HuH-7.5 (cell line): ENCODE results near the gene PDE6G.

Source experiments
- DNase-seq: peaks from one replicate; pipeline ENCODE4 v3.0.0; 2011; ENCODE audit warnings: low spot score

Gene PDE6G

DNA sequence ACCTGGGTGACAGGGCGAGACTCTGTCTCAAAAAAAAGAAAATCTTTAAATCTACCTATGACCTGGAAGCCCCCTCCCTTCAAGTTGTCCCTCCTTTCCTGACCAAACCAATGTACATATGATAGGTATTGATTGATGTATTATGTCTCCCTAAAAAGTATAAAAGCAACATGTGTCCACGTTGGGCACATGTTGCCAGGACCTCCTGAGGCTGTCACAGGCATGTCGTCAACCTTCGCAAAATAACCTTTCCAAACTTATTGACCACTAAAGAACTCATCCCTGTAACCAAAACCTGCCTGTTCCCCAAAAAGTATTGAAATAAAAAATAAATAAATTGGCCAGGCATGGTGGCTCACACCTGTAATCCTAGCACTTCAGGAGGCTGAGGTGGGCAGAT lies 5.7 kb upstream of the PDE6G start:
- DNase-seq: no peak

DNA sequence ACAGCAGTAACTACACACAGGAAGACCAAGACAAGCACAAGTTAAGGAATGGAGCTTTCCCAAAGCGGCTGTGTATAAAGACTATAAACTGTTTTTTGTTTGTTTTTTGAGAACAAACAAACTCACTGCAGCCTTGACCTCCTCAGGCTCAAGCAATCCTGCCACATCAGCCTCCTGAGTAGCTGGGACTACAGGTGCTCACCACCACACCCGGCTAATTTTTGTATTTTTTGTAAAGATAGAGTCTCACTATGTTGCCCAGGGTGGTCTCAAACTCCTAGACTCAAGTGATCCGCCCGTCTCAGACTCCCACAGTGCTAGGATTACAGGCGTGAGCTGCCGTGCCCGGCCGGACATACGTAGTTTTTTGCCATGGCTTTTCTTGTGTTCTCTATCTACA lies 4.1 kb upstream of the PDE6G start:
- no peak for DNase-seq

DNA sequence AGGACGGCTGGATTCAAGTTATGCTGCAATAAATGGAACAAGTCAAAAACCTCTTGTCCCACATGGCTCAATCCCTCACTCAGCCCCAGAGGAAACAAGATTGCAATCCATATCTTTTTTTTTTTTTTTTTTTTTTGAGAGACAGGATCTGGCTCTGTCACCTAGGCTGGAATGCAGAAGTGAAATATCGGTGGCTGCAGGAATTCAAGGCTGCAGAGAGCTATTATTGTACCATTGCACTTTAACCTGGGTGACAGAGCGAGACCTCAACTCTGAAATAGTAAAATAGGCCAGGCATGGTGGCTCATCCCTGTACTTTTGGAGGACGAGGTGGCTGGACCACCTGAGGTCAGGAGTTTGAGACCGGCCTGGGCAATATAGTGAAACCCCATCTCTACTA lies 2.7 kb upstream of the PDE6G start:
- no peak for DNase-seq

DNA sequence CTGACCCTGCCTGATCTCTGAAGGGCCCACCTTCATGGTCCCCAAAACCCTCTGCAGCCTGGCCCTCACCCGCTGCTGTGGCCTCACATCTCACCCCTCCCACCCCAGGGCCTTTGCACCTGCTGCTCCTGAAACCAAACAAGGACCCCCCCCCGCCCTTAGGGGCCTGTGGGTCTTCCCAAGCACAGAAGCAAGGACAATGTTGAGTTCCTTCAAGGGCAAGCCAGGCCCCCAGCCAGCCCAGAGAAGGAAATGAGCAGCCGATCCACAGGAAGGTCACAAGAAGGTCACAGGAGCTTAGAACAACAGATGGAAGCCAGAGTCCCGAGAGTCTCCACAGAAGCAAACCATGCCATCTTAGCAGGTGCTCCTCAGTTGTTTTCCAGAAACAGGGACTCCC lies 493 bp upstream of the PDE6G start:
- DNase-seq: no peak

DNA sequence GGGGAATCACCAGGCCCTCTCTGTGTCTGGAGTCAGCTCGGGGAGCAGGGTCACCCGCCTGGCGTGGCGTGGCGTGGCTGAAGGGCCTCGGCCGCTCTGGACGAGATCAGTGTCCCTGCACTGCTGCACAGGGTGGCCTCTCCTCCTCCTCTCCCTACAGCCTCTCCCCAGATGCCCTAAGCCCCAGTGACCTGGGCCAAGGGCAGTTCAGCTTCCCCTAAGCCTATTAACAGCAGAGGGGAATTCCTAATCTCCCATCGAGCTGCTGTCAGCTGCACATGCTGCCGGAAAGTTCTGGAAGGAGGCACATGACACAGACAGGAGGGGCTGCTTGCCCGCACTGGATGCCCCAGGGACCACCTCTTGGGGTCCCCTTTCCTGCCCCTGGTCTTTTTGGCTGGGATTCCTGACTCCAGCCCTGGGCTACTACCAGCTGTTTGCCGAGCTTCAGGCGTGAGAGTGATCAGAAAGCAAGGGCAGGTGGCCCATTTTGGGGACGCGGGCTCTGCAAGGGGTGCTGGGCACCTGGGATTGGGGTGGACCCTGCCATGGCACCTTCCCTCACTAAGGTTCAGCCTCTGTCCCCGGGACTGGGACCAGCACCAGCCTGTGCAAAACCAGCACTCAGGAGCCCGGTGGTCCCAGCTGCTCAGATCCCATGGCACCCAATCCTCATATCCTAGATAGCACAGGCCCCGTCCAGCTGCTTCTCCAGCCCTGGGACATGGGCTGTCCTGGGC lies 794 bp downstream of the PDE6G start:
- no peak for DNase-seq

DNA sequence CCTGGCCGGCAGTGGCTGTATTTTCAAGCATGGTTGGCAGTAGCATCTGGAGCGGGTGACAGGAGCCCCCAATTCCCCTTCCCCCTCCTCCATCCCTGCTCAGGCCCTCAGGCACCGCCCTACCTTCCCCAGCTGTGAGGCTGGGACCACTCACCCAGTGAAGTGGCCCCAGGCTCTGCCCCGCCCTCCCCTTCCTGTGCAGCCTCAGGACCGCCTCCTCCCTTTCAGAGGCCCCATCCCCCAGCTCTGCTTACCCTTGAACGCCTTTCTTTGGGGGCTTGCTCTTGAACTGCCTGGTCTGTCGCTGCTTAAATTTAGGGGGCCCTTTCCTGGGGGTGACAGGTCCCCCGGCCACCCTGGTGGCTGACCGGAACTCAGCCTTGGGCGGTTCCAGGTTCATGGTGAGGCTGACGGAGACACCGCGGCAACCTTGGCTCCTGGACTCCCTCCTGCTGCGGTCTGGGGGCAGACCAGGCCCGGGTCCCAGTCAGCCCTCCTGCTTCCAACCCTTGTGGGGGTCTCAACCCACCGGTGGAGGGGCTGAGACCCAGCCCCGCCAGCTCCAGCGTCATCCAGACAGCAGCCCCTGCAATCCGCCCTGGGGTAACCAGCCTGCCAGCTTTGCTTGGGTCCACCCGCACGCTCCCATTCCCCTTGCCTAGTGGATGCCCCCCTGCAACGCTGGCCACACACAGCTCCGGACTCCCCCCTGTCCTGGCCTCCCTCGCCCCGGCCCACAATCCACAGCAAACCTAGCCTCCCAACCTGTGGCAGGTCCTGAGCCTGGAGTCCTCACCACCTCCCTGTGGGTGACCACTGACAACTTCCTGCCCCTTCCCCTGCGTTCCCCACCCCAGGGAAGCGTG lies 3.2 kb downstream of the PDE6G start:
- no peak for DNase-seq

DNA sequence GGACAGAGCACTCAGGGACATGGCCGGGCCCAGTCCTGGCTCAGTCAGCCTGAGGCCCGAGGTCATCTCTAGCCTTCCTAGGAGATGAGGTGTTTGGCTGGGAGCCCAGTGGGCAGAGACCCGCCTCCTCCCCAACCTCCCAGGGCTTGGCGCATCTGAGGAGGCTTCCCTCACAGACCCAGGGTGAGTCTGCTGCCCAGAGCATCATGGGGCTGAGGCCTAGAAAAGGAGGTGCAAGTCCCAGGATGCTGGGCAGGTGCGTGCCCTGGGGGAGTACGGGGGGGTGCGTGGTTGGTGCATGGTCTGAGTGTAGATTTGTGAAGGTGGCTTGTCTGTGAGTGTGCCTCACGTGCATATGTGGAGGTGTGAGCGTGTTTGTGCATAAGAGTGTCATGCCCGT lies 4.7 kb downstream of the PDE6G start:
- DNase-seq: no peak

DNA sequence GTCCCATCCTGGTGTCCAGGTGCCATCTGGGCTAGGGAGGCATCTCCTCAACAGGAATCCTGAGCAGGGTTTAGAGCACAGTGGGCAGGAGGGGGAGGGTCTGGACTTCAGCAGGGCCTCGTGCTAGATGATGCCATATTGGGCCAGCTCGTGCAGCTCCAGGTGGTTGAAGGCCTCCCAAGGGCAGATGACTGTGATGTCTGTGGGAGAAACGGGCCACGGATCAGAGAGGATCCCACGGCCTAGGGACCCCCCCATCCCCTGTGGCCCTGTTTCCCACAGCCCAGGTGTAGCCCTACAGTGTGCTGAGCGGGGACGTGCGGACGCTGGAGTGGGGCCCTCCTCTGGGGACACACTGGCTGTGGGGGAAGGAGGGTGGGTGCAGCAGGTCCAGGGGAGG lies 5.4 kb downstream of the PDE6G start:
- DNase-seq: no peak

DNA sequence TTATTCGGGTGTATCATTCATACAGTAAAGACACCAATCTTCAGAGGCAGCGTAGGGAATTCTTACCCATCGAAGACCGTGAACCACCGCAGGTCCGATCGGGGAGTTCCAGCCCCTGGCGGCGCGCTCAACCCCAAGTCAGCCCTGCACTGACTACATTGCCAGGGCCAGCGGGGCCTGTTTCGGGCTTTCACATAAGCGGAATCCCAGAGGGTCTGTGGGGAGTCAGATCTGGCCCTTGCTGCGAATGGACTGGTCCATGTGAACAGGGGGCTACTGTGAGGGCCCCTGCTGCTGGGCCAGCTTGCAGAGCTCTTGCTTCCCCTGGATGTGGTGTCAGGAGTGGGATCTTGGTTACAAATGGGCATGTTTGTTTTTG lies 7.6 kb downstream of the PDE6G start:
- DNase-seq: no peak

DNA sequence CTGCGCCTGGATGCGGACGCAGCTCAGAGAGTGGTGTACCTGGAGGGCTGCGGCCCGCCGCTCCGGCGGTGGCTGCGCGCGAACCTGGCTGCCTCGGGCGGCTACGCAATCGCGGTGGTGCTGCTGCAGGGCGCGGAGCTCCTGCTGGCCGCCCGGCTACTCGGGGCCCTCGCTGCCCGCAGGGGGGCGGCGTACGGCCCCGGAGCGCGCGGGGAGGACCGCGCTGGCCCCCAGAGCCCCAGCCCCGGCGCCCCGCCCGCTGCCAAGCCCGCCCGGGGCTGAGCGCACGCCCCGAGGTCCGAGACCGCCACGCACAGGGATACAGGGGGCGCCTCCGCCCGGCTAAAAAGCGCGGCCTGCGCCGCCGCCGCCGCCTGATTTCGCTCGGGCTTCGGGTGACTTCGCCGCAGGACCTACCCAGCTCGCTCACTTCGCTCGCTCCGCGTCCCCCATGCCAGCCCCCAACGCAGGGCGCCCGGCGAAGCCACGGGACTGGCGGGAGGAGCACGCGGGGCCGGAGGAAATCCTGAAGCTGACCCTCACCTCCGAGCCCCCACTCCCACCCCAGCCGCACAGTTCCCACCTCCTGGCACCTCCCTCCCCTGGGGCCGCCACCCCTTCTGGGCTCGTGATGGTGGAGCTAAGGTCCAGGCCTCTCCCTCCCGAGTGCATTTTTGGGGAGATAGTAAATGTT lies 8.2 kb downstream of the PDE6G start:
- no peak for DNase-seq

DNA sequence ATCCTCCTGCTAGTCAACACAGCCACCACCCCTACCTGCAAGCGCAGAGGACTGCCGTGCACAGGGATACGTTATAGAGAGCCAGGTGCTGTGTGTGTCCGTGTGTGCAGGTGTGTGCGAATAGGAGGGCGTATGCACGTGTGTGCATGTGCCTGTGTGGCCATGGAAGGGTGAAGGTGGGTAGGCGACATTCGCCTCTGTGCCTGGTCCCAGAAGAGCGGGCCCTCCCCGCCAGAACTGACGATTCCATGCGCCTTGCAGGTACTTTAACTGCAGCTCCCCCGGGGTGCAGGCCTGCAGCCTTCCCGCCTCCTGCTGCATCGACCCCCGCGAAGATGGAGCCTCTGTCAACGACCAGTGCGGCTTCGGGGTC lies 8.7 kb downstream of the PDE6G start:
- no peak for DNase-seq

DNA sequence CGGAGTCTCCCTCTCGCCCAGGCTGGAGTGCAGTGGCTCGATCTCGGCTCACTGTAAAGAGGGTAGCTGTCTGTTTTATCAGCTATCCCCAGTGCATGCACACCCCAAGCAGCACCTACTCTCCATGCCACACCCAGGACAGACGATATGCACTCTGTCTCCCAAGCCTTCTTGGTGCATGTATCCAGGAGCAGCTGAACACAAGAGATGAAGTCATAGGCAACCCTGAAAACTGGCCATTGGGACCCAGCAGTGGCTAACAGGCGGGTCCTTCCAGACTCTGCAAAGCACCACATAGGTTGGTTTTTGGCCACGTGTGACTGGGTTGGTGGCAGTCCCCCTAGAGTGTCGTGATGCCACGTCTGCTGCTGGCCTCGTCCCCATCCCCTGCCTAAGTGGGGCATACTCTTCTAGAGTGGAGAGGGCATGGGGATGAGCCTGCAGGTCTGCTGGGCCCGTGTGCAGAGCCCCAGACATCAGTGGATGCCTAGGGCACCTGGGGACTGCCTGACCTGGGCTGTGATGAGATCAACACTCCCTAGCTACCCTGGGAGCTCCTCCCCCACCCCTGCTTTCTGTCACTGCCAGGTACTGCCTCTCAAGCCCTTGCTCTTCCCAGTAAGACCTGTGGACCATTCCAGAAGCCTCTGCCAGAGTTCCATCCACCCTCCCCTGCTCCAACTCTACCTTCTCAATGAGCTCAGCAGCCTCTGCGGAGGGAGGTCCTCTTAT lies 9.3 kb downstream of the PDE6G start:
- DNase-seq: no peak

DNA sequence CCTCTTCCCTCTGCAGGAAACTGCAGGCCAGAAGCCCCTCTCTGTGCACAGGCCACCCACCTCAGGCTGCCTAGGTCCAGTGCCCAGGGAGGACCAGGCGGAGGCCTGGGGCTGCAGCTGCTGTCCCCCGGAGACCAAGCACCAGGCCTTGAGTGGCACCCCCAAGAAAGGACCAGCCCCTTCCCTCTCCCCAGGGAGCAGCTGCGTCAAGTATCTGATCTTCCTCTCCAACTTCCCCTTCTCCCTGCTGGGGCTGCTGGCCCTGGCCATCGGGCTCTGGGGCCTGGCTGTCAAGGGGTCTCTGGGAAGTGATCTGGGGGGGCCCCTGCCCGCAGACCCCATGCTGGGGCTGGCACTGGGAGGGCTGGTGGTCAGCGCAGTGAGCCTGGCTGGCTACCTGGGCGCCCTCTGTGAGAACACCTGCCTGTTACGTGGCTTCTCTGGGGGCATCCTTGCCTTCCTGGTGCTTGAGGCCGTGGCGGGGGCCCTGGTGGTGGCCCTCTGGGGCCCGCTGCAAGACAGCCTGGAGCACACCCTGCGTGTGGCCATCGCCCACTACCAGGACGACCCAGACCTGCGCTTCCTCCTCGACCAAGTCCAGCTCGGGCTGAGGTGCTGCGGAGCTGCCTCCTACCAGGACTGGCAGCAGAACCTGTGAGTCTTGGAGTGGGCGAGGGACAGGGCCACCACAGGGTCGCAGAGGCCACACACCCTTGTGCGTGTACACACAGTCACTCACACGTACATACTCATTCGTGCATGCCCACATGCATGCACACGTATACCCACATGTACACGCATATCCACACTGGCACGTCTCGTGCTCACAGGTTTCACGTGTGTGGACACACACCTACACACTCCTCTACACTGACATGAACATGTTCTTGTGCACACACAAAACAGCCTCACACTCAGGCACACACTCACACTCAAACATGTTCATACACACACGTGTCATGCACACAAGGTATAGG lies 11.1 kb downstream of the PDE6G start:
- DNase-seq: no peak

DNA sequence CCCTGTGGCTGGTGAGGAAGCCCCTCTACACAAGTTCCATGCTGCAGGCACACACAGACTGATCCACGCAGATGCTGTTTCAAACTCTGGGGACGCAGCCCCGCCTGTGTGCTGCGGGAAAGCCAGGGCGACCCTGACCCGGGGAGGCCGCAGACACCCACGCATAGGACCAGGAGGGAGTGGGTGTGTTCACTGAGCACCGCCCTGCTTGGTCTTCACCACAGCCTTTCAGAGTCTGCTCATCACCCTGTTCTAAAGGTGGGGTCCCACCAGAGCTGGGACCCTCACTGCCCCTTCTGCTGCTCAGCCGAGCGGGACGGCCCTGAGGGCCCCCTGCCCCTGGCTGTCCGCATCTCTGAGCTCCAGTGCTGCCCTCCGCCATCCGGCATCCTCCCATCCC lies 11.8 kb downstream of the PDE6G start:
- DNase-seq: no peak

DNA sequence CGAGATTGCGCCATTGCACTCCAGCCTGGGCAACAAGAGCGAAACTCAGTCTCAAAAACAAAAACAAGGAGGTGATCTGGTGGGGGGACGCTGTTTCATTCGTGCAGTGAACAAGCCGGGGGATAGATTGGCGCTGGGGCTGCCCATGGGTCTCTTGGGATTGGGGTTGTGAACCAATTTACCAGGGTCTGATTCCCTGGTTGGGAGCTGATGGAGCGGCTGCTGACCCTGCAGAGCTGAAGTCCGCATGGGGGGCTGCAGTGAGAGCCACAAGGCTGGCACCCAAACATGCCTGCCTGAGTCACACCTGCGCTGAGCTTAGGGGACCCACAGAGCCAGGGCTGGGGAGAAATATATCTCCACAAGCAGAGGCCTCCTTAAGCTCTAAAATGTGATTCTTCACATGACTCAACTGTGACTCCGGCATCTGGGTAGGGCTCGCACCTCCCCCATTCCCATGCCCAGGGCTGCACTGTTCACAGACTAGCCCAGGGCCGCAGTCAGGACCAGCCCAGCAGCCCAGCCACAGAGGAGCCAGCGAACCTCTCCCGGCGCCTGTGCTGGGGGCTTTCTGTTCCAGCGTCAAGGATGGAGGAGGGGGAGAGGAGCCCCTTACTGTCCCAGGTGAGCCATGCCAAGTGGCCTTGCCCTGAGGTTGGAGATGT lies 14.4 kb downstream of the PDE6G start:
- no peak for DNase-seq

DNA sequence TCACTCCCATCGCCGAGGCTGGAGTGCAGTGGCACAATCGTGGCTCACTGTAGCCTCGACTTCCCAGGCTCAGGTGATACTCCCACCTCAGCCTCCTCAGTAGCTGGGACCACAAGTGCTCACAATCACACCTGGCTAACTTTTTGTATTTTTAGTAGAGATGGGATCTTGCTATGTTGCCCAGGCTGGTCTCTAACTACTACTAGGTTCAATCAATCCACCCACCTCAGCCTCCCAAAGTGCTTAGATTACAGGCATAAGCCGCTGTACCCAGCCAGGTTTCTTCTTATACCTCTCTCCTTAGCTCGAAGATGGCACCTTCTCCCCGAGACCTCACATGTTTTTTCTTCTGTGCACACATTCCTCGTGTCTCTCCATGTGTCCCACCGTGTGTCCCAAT lies 16.3 kb downstream of the PDE6G start:
- DNase-seq: no peak

DNA sequence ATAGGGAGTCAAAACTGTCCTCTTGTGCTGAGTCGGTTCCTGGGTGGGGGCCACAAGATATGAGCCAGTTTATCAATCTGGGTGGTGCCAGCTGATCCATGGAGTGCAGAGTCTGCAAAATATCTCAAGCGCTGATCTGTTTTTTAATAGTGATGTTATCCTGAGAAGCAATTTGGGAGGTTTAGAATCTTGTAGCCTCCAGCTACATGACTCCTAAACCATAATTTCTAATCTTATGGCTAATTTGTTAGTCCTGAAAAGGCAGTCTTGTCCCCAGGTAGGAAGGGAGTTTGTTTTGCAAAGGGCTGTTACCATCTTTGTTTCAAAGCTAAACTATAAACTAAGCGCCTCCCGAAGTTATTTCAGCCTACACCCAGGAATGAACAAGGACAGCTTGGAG lies 17.7 kb downstream of the PDE6G start:
- DNase-seq: no peak

DNA sequence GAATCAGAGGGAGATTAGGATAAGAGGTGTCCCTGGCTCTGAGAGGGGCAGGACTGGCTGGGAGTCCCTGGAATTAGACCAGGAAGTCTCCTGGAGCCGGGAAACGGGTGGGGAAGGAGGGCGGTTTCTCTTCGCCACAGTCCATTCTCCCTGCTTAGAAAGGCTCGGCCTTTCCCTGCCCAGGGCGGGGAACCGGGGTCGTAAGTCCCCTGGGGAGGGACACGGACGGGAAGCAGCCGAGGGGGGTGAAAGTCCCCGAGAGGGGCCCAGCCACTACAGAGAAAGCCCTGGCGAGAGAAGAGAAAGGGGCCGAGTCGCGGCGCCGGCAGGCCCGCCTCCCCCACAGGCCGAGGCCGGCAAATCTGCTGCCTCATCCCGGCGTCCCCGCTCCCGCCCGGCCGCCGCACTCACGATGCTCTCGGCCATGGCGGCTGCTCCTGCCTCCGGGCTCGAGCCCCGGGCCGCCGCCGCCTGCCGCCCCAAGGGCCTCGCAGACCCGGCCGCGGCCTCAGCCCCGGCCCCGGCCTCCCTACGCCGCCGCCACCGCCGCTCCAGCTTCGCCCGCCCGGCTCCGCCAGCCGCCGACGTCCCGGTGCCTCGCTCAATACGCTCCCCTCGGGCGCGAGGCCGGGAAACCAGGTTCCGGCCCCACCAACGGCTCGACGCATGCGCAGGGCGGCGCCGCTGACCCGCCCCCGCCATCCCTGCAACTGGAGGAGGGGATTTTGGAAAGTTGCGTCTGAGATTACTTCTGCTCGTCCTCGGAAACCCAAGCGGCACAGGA lies 19.6 kb downstream of the PDE6G start, which contains the start of the genes NPLOC4 and TSPAN10:
Gene NPLOC4, minus strand, starts transcription at position 608 of the 784 bp plus-strand sequence. Its CDS starts 182 bp downstream, at position 426.
Gene TSPAN10, plus strand, starts transcription at position 692 of the 784 bp plus-strand sequence. CDS start 5,217 bp downstream, outside the sequence.
- DNase-seq: peak; percentile 97

DNA sequence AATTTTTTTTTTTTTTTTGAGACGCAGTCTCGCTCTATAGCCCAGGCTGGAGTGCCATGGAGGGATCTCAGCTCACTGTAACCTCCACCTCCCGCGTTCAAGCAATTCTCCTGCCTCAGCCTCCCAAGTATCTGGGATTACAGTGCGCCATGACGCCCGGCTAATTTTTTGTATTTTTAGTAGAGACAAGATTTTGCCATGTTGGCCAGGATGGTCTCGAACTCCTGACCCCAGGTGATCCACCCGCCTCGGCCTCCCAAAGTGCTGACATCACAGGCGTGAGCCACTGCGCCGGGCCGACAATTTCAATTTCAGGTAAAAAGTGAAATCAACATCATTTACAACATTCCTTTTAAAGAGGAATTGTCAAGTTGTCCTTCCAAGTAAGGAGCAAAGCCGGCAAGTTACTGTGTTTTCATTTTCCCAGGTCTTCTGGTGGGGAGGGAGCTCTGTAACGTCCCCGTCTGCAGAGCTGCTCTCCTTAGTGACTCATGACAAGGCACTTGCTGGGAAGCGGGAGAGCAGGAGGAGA lies 20.3 kb downstream of the PDE6G start:
- DNase-seq: no peak
